ENCODE results near the gene TNNT3. TPM values are rescaled to one million over a fixed set of nuclear protein-coding genes. Genes with fewer than 3 reads are reported as not detected.

TNNT3 gene
- total RNA-seq, 1 experiment from 2014 or later = not detected

DNA sequence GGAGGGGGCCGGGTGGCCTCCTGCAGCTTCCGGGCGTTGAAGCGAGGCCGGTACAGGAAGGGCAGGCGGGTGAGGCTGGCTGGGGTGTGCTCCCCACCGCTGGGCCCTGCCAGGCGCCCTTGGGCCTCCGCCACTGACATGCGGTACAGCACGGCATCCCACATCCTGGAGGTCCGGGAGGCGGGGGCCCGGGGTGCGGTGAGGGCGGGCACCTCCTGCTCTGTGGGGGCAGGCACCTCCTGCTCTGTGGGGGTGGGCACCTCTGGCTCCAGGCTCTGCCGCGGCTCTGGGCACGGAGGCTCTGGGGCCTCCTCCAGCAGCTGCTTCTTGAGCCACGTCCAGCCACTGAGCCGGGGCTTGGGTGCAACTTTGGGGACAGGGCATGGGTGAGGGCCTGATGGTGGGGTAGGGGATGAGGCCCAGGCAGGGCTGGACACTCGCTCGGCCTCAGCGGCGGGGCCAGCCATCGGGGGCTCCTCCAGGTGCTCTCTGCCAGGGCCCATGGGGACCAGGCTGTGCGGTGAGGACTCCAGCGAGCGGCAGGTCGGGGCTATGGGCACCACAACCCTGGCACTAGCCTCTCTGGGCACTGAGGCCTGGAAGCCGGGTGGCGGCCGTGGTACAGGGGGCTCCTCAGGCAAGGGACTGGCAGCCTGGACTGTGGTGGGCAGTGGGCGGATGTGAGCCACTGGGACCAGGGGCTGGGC lies 30.1 kb upstream of the TNNT3 start:
- Histone ChIP-seq H3T11ph (ENCODE audit: low read length) (no peak overlapping the region), H3K27ac (ENCODE audit: insufficient read length, low read depth, low read length) (no peak overlapping the region), H3K79me2 (ENCODE audit: insufficient read depth, low read length) (no peaks in the 10 kb centered on the region), H3K4me1 (ENCODE audit: insufficient read depth, low read length) (no peaks in the 10 kb centered on the region), H3K14ac (ENCODE audit: insufficient read depth, low read length) (no peak overlapping the region), H2BK120ac (ENCODE audit: low read depth, low read length, poor library complexity, severe bottlenecking) (no peak overlapping the region), H4K20me1 (ENCODE audit: control insufficient read depth, insufficient read depth, insufficient read length) (no peaks in the 10 kb centered on the region), H3K27me3 (ENCODE audit: insufficient read depth, low read length) (no peaks in the 10 kb centered on the region), H3K56ac (ENCODE audit: insufficient read length, low read depth, low read length) (no peak overlapping the region), H3K79me1 (ENCODE audit: insufficient read depth, low read depth, low read length, poor library complexity, severe bottlenecking) (no peaks in the 10 kb centered on the region), H3K9me3 (ENCODE audit: control insufficient read depth, low read depth, low read length) (no peaks in the 10 kb centered on the region), H3K4ac (ENCODE audit: low read depth, low read length) (no peak overlapping the region), H2AFZ (ENCODE audit: low read length) (no peak overlapping the region), H3K4me2 (ENCODE audit: insufficient read depth, insufficient read length, low read length) (no peak overlapping the region), H2BK12ac (ENCODE audit: insufficient read length, low read depth, low read length) (no peak overlapping the region), H3K18ac (ENCODE audit: insufficient read length, low read depth, low read length) (no peak overlapping the region), H4K8ac (replicated peaks; ENCODE audit: insufficient read length, low read depth, low read length) (no peak overlapping the region), H3K23ac (ENCODE audit: insufficient read length, low read depth, low read length) (no peak overlapping the region), H2BK15ac (ENCODE audit: low read depth, low read length) (no peak overlapping the region), H3K23me2 (ENCODE audit: insufficient read length, low read depth, low read length, poor library complexity, severe bottlenecking) (no peaks in the 10 kb centered on the region), H2AK5ac (ENCODE audit: insufficient read length, low read length) (no peak overlapping the region), H2BK5ac (ENCODE audit: insufficient read length, low read length) (no peak overlapping the region), H3K9ac (ENCODE audit: extremely low read depth, insufficient read length, low read length) (no peak overlapping the region), H4K91ac (ENCODE audit: insufficient read length, low read depth, low read length) (no peak overlapping the region), H4K5ac (ENCODE audit: insufficient read length, low read depth, low read length) (no peak overlapping the region), H2BK20ac (ENCODE audit: low read depth, low read length, poor library complexity, severe bottlenecking) (no peak overlapping the region)
- Mint-ChIP-seq H3K36me3 (ENCODE audit: insufficient read depth in 1 of 3, low read depth in 3 of 3) (no peaks in the 10 kb centered on the region), H3K27me3 (ENCODE audit: low read depth) (peaks cover 19% of the 10 kb centered on the region), H3K27ac (no peak overlapping the region), H3K4me3 (no peak overlapping the region), H3K9me3 (no peaks in the 10 kb centered on the region; a peak in 1 of 5 replicates), H3K4me1 (no peaks in the 10 kb centered on the region)
- TF ChIP-seq, protein P1, sequence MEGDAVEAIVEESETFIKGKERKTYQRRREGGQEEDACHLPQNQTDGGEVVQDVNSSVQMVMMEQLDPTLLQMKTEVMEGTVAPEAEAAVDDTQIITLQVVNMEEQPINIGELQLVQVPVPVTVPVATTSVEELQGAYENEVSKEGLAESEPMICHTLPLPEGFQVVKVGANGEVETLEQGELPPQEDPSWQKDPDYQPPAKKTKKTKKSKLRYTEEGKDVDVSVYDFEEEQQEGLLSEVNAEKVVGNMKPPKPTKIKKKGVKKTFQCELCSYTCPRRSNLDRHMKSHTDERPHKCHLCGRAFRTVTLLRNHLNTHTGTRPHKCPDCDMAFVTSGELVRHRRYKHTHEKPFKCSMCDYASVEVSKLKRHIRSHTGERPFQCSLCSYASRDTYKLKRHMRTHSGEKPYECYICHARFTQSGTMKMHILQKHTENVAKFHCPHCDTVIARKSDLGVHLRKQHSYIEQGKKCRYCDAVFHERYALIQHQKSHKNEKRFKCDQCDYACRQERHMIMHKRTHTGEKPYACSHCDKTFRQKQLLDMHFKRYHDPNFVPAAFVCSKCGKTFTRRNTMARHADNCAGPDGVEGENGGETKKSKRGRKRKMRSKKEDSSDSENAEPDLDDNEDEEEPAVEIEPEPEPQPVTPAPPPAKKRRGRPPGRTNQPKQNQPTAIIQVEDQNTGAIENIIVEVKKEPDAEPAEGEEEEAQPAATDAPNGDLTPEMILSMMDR (conservative IDR thresholded peaks at IDR 0.05) = no peak
- no CpG with 5 or more reads among the region's 34 CpGs for WGBS (ENCODE audit: extremely low coverage, insufficient read length, low lambda C conversion rate)
- DNase-seq = no peak
